GM12873 (cell line): ENCODE data around the gene AOPEP.

Experiments
- CTCF ChIP-seq: IDR thresholded peaks from 2 replicates; pipeline ENCODE4 v1.5.1; 2012; ENCODE audit warnings: low read depth, mild to moderate bottlenecking, moderate library complexity, low read length, control low read depth; ENCODE audit not compliant: insufficient read depth; ENCODE audit errors: missing control alignments

AOPEP gene

DNA sequence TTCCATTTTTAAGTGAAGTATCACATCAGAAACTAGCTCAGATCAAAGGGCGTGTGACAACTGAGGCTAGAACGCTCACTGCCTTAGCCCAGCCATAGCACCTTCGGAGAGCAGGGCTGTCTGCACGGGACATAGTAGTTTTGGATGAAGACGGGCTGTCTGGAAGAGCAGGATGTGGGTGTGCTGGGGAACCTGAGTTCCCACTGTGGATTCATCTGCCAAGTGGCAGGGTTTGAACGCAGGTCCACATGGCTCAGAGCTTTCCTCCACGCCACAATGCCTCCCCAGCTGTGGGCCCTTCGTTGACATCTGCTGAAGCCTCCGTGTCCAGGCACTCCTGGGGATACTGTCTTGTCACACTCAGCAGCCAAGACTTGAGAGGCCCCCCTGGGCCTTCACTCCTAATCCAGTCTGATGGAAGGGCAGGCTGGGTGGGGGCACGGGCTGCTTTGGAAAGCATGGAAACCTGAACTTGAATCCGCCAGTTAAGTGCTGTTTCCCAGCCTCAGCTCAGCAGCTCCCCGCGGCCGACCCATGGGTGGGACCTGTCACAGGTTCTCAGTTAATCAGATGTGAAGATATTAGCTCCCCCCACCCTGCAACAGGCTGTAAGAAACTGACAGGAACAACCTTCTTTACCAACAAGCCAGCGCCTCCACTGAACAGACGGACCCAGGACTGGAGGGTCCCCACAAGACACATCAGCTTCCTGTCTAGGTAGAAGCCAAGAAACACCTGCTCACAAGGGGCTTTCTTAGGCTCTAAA is 362.9 kb downstream of the AOPEP start:
- TF ChIP-seq CTCF, result no peak

DNA sequence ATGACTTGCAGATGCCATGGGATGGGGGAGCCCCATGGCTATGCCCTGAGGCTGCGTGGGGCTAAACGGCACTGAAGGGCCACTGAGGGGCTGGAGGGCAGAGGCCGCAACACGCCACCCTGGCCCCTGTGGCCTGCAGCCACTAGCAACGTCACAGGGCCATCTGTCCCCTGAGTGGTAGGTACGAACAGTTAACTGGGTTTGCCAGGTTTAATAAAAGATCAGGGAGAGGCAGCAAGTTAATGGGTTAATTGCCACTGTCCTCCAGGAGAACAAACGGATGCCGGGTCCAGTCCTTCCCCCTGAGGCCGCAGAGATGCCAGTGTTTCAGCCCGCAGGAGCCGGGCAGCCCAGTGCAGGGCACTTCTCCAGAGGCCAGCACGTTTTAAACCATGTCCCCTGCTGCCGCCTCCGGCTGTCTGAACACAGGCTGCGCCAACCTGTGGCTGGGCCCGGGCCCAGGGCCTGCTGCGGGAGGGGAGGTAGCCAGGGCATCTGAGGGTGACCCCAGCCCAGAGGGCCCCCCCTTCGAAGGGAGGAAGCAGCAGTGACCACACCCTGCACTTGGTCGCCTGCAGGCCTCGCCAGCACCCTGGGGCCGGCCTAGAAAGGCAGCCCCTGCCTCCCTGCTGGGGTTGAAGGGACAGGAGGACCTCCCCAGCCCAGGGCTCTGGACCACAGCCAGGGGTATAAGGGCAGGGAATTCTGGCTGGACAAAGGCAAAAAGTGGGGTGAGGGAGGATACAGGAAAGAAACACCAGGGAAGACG is 363.7 kb downstream of the AOPEP start:
- no peak for TF ChIP-seq CTCF

- no peak for TF ChIP-seq CTCF
Observed at GRCh38 chr9:95090871-95091577, 364.5 kb downstream of the AOPEP start.

GRCh38 chr9:95091601-95092261 is 365.2 kb downstream of the AOPEP start:
- TF ChIP-seq CTCF, result no peak

- no peak for TF ChIP-seq CTCF
Observed at GRCh38 chr9:95092262-95093072, 366.0 kb downstream of the AOPEP start.

DNA sequence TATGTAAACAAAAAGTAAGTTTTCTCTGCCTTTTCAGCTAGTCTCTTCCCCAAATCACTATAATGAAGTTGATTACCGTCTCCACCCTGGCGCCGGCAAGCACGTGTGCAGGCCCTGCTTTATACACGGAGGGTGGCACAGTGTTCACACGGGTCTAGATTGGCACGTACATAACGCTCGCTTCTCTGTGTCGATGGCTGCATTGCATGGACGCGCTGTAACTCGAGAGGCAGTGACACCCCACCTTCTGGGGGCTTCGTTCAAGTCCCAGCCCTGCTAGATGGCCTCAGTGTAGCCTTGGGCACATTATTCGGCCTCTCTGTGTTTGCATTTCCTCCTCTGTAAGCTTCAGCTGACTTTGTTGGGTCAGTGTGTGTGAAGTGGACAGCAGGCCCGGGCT is 367.1 kb downstream of the AOPEP start:
- no peak for TF ChIP-seq CTCF
